Measurements from ENCODE around the gene CD274.

The CD274 gene

DNA sequence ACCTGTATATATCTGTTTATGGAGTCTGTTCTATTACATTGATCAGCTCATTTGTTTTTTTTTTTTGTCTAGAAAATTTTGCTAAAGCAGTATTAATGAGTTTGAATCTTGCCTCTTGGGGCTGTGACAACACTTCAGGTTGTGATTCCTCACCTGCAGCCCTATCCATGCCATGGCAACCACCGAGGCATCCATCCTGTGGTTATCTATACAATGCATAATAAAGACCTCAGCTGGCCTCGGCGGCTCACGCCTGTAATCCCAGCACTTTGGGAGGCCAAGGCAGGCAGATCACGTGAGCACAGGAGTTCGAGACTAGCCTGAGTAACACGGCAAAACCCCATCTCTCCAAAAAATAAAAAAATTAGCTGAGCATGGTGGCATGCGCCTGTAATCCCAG lies 31.9 kb downstream of the CD274 start:
- TF ChIP-seq, protein P1, sequence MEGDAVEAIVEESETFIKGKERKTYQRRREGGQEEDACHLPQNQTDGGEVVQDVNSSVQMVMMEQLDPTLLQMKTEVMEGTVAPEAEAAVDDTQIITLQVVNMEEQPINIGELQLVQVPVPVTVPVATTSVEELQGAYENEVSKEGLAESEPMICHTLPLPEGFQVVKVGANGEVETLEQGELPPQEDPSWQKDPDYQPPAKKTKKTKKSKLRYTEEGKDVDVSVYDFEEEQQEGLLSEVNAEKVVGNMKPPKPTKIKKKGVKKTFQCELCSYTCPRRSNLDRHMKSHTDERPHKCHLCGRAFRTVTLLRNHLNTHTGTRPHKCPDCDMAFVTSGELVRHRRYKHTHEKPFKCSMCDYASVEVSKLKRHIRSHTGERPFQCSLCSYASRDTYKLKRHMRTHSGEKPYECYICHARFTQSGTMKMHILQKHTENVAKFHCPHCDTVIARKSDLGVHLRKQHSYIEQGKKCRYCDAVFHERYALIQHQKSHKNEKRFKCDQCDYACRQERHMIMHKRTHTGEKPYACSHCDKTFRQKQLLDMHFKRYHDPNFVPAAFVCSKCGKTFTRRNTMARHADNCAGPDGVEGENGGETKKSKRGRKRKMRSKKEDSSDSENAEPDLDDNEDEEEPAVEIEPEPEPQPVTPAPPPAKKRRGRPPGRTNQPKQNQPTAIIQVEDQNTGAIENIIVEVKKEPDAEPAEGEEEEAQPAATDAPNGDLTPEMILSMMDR (conservative IDR thresholded peaks at IDR 0.05; ENCODE audit: low read length): no peak
- no peak overlapping the region for H3K4me3 ChIP-seq (ENCODE audit: low read length)
- DNase-seq (ENCODE audit: low read depth): no peak

DNA sequence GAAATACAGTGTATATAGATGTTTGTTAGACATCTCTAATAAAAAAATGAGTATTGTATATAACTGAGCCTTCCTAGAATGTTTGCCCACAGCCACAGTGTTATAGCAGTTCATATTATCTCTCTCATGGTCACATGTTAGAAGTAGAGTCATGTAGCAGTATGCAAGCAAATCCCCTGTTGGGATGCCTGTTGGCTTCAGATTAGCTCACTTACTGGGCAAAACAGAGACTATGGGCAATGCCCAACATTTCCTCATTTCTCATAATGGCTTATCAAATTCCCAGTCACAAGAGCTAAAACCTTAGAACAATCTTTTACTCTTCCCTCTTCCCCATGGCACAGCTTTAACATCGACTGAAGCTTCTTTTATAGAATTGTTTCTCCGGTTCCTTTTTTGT lies 33.0 kb downstream of the CD274 start:
- DNase-seq (ENCODE audit: low read depth): no peak
- TF ChIP-seq, protein P1 (conservative IDR thresholded peaks at IDR 0.05; ENCODE audit: low read length): no peak

DNA sequence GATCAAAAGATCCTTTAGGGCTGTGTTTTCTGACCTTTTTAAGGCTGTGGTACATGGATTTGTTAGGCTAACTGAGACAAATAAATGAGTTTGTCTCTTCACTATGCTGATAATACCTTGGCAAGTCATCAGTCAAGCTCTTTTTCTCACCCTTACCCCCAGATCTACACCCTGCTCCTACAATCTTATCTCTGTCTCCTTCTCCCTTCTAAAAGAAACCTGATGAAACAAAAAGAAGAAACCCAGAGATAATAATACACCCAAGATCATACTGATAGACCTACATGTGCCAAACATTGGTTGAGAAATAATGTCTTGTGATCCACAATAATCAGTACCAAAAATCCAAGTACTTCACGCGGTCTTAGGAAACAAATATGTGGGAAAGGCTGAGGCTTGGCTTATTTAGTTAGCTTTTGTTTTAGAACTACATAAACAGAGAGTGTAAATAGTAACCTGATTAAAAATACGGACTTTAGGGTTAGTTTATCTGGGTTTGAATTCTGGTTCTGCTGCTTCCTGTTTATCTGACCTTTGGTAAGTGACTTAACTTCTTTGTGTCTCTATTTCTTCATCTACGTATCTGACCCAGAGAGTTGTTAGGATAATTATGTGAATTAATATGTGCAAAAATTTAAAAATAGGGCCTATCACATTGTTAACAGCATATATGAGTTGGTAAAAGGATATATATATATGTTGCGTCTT lies 35.2 kb downstream of the CD274 start:
- TF ChIP-seq, protein P1 (conservative IDR thresholded peaks at IDR 0.05; ENCODE audit: low read length): no peak
- DNase-seq (ENCODE audit: low read depth): no peak
- H3K4me3 ChIP-seq (ENCODE audit: low read length): no peak overlapping the region

More for the DNA sequence above, 33.0 kb downstream of the CD274 start:
- H3K4me3 ChIP-seq (ENCODE audit: low read length): no peak overlapping the region

DNA sequence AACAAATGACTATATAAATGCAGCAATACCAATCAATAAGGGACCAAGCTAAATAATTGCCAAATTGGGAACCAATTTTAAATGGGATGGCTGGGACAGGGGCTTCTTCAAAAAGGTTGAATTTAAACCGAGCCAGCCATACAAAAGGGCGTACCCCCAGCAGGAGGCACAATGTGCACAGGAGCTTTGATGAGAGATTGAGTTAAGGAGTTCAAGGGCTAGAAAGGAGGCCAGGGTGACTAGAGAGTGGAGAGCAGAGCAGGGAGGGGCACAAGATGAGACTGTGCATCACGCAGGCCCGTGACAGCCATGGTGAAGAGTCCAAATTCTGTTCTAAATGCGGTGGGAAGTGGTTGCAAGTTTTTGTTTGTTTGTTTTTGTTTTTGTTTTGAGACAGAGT lies 36.6 kb downstream of the CD274 start:
- no peak for DNase-seq (ENCODE audit: low read depth)
- H3K4me3 ChIP-seq (ENCODE audit: low read length): no peak overlapping the region
- TF ChIP-seq, protein P1 (conservative IDR thresholded peaks at IDR 0.05; ENCODE audit: low read length): no peak

DNA sequence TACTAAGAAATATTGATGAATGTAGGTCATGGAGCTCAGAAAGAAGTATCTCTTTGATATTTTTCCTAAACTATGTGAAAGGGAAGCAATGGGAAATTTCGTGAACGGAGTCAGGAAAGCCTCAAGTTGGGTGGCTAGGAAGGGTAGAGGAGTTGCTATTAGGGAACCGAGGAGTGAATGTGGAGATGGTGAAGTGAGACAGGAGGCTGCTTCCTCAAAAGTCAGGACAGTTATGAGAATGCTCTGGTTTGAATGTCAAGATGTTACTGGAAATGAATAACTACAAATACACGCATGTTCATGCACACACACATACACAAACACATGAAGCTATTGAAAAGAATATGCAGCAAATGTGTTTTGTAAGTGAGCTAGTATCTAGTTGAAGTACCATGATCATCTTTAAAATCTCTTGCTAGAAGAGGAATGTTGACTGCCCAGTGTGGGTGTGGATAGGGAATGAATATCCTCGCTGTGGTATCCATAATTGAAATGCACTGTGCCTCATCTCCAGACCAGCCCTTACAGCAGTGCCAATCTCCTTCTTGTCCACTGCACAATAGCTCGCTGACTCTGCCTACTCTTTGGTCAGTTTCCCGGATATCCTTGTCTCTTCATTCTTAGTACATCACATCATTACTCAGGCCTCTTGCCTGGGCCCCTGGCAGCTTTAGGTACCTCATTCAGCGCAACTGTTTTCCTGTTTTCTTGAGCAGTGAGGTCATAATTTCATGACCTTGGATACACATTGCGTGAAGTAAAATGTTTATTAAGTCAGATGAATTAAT lies 38.1 kb downstream of the CD274 start:
- TF ChIP-seq, protein P1 (conservative IDR thresholded peaks at IDR 0.05; ENCODE audit: low read length): no peak
- DNase-seq (ENCODE audit: low read depth): no peak

DNA sequence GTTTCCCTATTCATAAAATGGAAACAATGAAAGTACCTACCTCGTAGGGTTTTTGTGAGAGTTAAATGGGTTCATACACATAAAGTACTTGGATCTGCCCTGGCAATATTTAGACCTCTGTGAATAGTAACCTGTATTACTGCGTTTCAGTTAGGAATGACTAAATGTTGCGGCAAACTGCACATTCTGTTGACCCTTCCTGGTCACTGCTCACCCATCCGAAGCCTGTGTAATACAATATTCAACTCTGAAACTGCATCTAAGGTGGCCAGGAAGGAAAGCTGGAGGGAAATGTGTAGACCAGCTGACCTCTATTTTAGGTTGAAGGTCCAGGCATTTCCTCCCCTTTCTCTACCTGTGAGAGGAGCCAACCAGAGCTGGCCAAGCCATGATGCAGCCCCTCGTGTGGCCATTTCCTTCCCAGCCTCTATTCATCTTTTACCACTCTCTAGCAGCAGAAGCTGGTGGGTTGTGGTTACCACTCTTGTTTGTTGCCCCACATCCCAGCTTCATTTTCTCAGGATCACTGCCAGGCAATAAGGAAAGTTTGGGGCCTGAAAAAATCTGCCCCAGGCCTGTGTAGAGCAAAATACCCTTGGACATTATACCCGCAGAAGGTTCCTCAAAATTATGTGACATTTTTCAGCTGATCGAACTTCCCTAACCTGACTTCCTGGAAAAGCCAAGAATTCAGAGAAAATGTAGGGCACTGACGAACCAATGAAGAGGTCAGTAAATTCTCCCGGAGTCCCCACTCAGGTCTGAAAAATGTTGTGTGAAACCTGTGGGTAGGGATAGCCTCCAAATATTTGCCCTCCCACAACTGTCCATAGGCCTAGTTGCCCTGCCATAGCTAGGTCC lies 39.5 kb downstream of the CD274 start:
- TF ChIP-seq, protein P1 (conservative IDR thresholded peaks at IDR 0.05; ENCODE audit: low read length): no peak
- H3K4me3 ChIP-seq (ENCODE audit: low read length): no peak overlapping the region
- no peak for DNase-seq (ENCODE audit: low read depth)

More for the DNA sequence above, 38.1 kb downstream of the CD274 start:
- no peak overlapping the region for H3K4me3 ChIP-seq (ENCODE audit: low read length)
